Fibroblast of lung (primary cell): ENCODE data around the gene SLC22A7. TPM values are rescaled to one million over a fixed set of nuclear protein-coding genes. Genes with fewer than 3 reads are reported as not detected.

Experiments
- DNase-seq, 2 donors: peaks; one replicate each; pipeline versions ENCODE4 v3.0.0 to v3.0.0-alpha.2; 2010; ENCODE audit warnings: low read depth in 2 of 2
- H2AFZ ChIP-seq: 2 replicates; pipeline ENCODE4 v1.5.1; 2012; ENCODE audit warnings: low read length, control low read depth, inconsistent platforms
- H3K27ac ChIP-seq: 2 replicates; pipeline ENCODE4 v1.5.1; 2011; ENCODE audit warnings: low read length, control low read depth; ENCODE audit not compliant: insufficient read depth
- H3K27me3 ChIP-seq: 2 replicates; pipeline ENCODE4 v1.5.1; 2011; ENCODE audit warnings: mild to moderate bottlenecking, low read length; ENCODE audit not compliant: control insufficient read depth, insufficient read depth
- H3K36me3 ChIP-seq: 2 replicates; pipeline ENCODE4 v1.5.1; 2011; ENCODE audit warnings: low read length; ENCODE audit not compliant: control insufficient read depth, insufficient read depth
- H3K4me1 ChIP-seq: 2 replicates; pipeline ENCODE4 v1.5.1; 2011; ENCODE audit warnings: low read length; ENCODE audit not compliant: control insufficient read depth, insufficient read depth; ENCODE audit errors: extremely low read depth
- H3K4me2 ChIP-seq: 2 replicates; pipeline ENCODE4 v1.5.1; 2011; ENCODE audit warnings: low read length, control low read depth; ENCODE audit not compliant: insufficient read depth; ENCODE audit errors: extremely low read depth
- H3K4me3 ChIP-seq, 4 experiments: fragments of 200-600 bp in 1 of 4; sonication (generic) in 1 of 4; replicated peaks in 1 of 4; 2 replicates each; pipeline ENCODE4 v1.5.1; 2011 to 2016; ENCODE audit warnings: low read length in 4 of 4, low read depth in 3 of 4, mild to moderate bottlenecking in 3 of 4, control low read depth in 2 of 4, inconsistent platforms in 1 of 4, mixed read lengths in 1 of 4; ENCODE audit not compliant: insufficient read depth in 1 of 4; ENCODE audit errors: control extremely low read depth in 1 of 4
- H3K79me2 ChIP-seq: 2 replicates; pipeline ENCODE4 v1.5.1; 2012; ENCODE audit warnings: mild to moderate bottlenecking, low read length, inconsistent platforms; ENCODE audit not compliant: control insufficient read depth, insufficient read depth
- H3K9ac ChIP-seq: 2 replicates; pipeline ENCODE4 v1.5.1; 2011; ENCODE audit warnings: mild to moderate bottlenecking, low read length, control low read depth; ENCODE audit not compliant: insufficient read depth
- H3K9me3 ChIP-seq: 2 replicates; pipeline ENCODE4 v1.5.1; 2012; ENCODE audit warnings: low read depth, low read length; ENCODE audit not compliant: control insufficient read depth, insufficient read depth
- H4K20me1 ChIP-seq: 2 replicates; pipeline ENCODE4 v1.5.1; 2011; ENCODE audit warnings: low read length; ENCODE audit not compliant: control insufficient read depth, insufficient read depth; ENCODE audit errors: extremely low read depth
- EZH2 ChIP-seq: IDR thresholded peaks from 2 replicates; pipeline ENCODE4 v1.5.1; 2012; ENCODE audit warnings: low read length, control low read depth, mild to moderate bottlenecking; ENCODE audit errors: missing control alignments
- polyA plus RNA-seq, 2 donors: library from polyadenylated mRNA; depleted of rRNA in 1 of 2; stranded (reverse) in 1 of 2; unstranded in 1 of 2; fragments of >200 nt; gene quantifications; 2 replicates each; pipeline ENCODE4 v1.2.1, GENCODE V29; 2011 to 2012; ENCODE audit warnings: missing spikeins in 1 of 2
- total RNA-seq: library from RNA; depleted of rRNA; stranded (reverse); fragments of >200 nt; gene quantifications from 2 replicates; pipeline ENCODE4 v1.2.1, GENCODE V29; 2014
- TF ChIP-seq, protein P1 (sequence below), 2 donors: IDR thresholded peaks in 1 of 2; conservative IDR thresholded peaks in 1 of 2; 1 replicate in 1 of 2; 2 replicates in 1 of 2; pipeline ENCODE4 v1.5.1; 2011 to 2012; ENCODE audit warnings: low read length in 2 of 2, control low read depth in 1 of 2, inconsistent platforms in 1 of 2, low read depth in 1 of 2, mild to moderate bottlenecking in 1 of 2

Gene SLC22A7
- total and polyA plus RNA-seq, 2 donors (not counting 1 experiment from before 2014, with no cell fraction given): not detected

DNA sequence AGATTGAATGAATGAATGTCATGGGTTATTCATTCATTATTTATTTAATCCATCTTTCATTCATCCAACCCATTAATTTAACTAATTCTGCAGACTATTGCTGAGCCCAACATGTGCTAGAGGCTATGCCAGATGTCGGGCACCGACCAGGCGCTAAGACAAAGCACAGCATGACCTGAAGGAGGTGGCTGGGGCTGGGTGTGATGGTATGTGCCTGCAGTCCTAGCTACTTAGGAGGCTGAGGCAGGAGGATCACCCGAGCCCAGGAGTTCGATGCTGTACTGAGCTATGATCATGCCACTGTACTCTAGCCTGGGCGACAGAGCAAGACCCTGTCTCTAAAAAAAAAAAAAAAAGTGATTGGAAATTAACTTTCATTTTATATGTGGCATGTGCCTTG, 5.7 kb upstream of the SLC22A7 start:
- TF ChIP-seq, protein P1, sequence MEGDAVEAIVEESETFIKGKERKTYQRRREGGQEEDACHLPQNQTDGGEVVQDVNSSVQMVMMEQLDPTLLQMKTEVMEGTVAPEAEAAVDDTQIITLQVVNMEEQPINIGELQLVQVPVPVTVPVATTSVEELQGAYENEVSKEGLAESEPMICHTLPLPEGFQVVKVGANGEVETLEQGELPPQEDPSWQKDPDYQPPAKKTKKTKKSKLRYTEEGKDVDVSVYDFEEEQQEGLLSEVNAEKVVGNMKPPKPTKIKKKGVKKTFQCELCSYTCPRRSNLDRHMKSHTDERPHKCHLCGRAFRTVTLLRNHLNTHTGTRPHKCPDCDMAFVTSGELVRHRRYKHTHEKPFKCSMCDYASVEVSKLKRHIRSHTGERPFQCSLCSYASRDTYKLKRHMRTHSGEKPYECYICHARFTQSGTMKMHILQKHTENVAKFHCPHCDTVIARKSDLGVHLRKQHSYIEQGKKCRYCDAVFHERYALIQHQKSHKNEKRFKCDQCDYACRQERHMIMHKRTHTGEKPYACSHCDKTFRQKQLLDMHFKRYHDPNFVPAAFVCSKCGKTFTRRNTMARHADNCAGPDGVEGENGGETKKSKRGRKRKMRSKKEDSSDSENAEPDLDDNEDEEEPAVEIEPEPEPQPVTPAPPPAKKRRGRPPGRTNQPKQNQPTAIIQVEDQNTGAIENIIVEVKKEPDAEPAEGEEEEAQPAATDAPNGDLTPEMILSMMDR (conservative IDR thresholded peaks at IDR 0.05 in 1 of 2, IDR thresholded peaks at IDR 0.05 in 1 of 2; ENCODE audit: low read depth in 1 of 2, low read length in 2 of 2): no peak
- no peak for TF ChIP-seq EZH2

DNA sequence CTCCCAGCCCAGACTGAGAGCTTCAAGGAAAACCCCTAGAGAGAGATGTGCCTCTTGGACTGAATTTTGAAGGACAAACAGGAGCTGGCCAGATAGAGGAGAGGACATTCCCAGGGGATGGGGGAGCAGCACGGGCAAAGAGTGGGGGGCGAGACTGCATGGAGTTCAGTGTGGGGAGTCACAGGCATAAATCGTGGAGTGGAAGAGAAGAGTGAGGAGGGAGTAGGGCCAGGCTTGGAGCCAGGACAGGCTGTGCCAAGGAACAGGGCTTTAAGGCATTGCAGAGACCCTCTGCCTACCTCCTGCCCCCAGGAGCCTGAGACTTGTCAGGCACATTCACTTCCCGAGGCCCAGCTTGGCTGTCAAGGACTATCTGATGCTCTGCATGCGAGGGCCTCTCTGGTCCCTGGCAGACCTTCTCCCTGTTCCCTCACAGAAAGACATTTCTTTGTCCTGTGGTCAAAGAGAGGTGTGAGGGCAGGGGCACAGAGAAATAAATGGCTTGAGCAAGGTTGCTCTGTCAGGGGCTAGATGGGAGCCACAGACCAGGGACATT, 5.2 kb upstream of the SLC22A7 start:
- no peaks in the 10 kb centered on the region for H3K36me3 ChIP-seq
- H3K79me2 ChIP-seq: no peaks in the 10 kb centered on the region
- H3K4me2 ChIP-seq: no peak overlapping the region
- H3K27me3 ChIP-seq: peaks cover 2% of the 10 kb centered on the region
- no peaks in the 10 kb centered on the region for H4K20me1 ChIP-seq
- H3K9ac ChIP-seq: no peak overlapping the region
- H3K9me3 ChIP-seq: no peaks in the 10 kb centered on the region
- H2AFZ ChIP-seq: no peak overlapping the region
- DNase-seq: no peak
- TF ChIP-seq, protein P1 (conservative IDR thresholded peaks at IDR 0.05 in 1 of 2, IDR thresholded peaks at IDR 0.05 in 1 of 2; ENCODE audit: low read depth in 1 of 2, low read length in 2 of 2): no peak
- TF ChIP-seq EZH2: no peak
- no peak overlapping the region for H3K4me3 ChIP-seq
- no peaks in the 10 kb centered on the region for H3K4me1 ChIP-seq
- H3K27ac ChIP-seq: no peak overlapping the region

More for the DNA sequence above, 5.7 kb upstream of the SLC22A7 start:
- Histone ChIP-seq H3K9me3 (no peaks in the 10 kb centered on the region), H3K27me3 (peaks cover 2% of the 10 kb centered on the region), H3K4me2 (no peak overlapping the region), H3K9ac (no peak overlapping the region), H3K79me2 (no peaks in the 10 kb centered on the region), H4K20me1 (no peaks in the 10 kb centered on the region), H2AFZ (no peak overlapping the region), H3K4me1 (no peaks in the 10 kb centered on the region), H3K27ac (no peak overlapping the region), H3K4me3 (no peak overlapping the region), H3K36me3 (no peaks in the 10 kb centered on the region)
- no peak for DNase-seq

DNA sequence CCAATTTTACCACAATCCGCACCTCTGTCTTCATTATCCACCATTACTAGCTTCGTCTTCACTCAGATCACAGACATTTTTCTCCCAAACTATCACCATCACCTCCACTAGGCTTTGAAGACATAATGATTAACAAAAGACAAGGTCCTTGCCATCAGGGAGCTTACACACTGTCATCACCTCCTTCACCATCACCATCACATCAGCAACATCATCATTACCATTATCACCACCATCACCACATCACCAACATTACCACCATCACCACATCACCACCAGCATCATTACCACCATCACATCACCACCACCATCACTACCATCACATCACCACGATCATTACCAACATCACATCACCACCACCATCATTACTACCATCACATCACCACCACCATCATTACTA, 4.4 kb upstream of the SLC22A7 start:
- H3K9ac ChIP-seq: no peak overlapping the region
- H3K27me3 ChIP-seq: peaks cover 7% of the 10 kb centered on the region
- H3K4me3 ChIP-seq: no peak overlapping the region
- H3K36me3 ChIP-seq: no peaks in the 10 kb centered on the region
- TF ChIP-seq, protein P1 (conservative IDR thresholded peaks at IDR 0.05 in 1 of 2, IDR thresholded peaks at IDR 0.05 in 1 of 2; ENCODE audit: low read depth in 1 of 2, low read length in 2 of 2): no peak
- TF ChIP-seq EZH2: no peak
- H3K9me3 ChIP-seq: no peaks in the 10 kb centered on the region
- H2AFZ ChIP-seq: no peak overlapping the region
- no peak for DNase-seq
- H3K4me2 ChIP-seq: no peak overlapping the region
- H4K20me1 ChIP-seq: no peaks in the 10 kb centered on the region
- H3K27ac ChIP-seq: no peak overlapping the region
- no peaks in the 10 kb centered on the region for H3K4me1 ChIP-seq
- no peaks in the 10 kb centered on the region for H3K79me2 ChIP-seq
